ENCODE data around the gene ACP7.

DNA sequence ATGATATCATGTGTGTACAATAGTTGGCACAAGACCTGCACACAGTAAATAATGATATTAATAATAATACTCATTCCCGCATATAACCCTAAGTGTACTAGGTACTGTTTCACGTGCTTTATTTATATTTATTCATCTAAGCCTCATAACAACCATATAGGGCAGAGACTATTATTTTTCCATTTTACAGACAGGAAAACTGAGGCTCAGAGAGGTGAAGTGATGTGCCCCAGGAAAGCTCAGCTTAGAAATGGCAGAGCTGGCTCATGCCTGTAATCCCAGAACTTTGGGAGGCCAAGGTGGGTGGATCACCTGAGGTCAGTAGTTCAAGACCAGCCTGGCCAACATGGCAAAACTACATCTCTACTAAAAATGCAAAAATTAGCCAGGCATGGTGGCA lies 13.6 kb downstream of the ACP7 start:
- TF ChIP-seq, protein P1, sequence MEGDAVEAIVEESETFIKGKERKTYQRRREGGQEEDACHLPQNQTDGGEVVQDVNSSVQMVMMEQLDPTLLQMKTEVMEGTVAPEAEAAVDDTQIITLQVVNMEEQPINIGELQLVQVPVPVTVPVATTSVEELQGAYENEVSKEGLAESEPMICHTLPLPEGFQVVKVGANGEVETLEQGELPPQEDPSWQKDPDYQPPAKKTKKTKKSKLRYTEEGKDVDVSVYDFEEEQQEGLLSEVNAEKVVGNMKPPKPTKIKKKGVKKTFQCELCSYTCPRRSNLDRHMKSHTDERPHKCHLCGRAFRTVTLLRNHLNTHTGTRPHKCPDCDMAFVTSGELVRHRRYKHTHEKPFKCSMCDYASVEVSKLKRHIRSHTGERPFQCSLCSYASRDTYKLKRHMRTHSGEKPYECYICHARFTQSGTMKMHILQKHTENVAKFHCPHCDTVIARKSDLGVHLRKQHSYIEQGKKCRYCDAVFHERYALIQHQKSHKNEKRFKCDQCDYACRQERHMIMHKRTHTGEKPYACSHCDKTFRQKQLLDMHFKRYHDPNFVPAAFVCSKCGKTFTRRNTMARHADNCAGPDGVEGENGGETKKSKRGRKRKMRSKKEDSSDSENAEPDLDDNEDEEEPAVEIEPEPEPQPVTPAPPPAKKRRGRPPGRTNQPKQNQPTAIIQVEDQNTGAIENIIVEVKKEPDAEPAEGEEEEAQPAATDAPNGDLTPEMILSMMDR (conservative IDR thresholded peaks at IDR 0.05 in 1 of 2, IDR thresholded peaks at IDR 0.05 in 1 of 2; ENCODE audit: extremely low read depth in 1 of 2, insufficient read depth in 1 of 2, low read depth in 1 of 2, low read length in 2 of 2), result no peak
- no peak for TF ChIP-seq EZH2 (IDR thresholded peaks at IDR 0.05; ENCODE audit: borderline replicate concordance, low read length)
